ENCODE measurements around the gene WIPF2.

Gene WIPF2

GRCh38 chr17:40309949-40310510 lies 90.9 kb downstream of the WIPF2 start:
- DNase-seq = no peak

GRCh38 chr17:40310882-40311391 lies 91.8 kb downstream of the WIPF2 start:
- intact Hi-C loops (cut with DNase I) = no loop called here
- DNase-seq = peak in 2 of 10 donors; percentile 73

More at GRCh38 chr17:40309949-40310510, 90.9 kb downstream of the WIPF2 start:
- intact Hi-C loops (cut with DNase I) = loop anchor here (10.0 kb wide), 2 partner anchors 105 to 245 kb away; partner anchors contain the start of gene TOP2A

GRCh38 chr17:40311575-40311974 lies 92.5 kb downstream of the WIPF2 start:
- DNase-seq = peak in 2 of 10 donors; percentile 82 to 84
- intact Hi-C loops (cut with DNase I) = no loop called here

- intact Hi-C loops (cut with DNase I) = no loop called here
- peak in 3 of 10 donors; percentile 60 to 86 (median 81) for DNase-seq
Measured at GRCh38 chr17:40312131-40312731, 93.1 kb downstream of the WIPF2 start.

GRCh38 chr17:40312893-40313667 lies 94.0 kb downstream of the WIPF2 start:
- intact Hi-C loops (cut with DNase I) = no loop called here
- DNase-seq = peak in 1 of 10 donors; percentile 69

- DNase-seq = peak in 1 of 10 donors; percentile 62
- intact Hi-C loops (cut with DNase I) = no loop called here
Measured at GRCh38 chr17:40313668-40314583, 94.8 kb downstream of the WIPF2 start.

GRCh38 chr17:40314584-40314956 lies 95.5 kb downstream of the WIPF2 start:
- intact Hi-C loops (cut with DNase I) = no loop called here
- peak in 9 of 10 donors; percentile 36 to 97 (median 78) for DNase-seq

- intact Hi-C loops (cut with DNase I) = no loop called here
Measured at GRCh38 chr17:40315206-40315605, 96.1 kb downstream of the WIPF2 start.

GRCh38 chr17:40315678-40316570 lies 96.8 kb downstream of the WIPF2 start:
- intact Hi-C loops (cut with DNase I) = no loop called here
- DNase-seq = peak in 2 of 10 donors; percentile 11 to 77

More at GRCh38 chr17:40315206-40315605, 96.1 kb downstream of the WIPF2 start:
- no peak for DNase-seq

- DNase-seq = peak in 1 of 10 donors; percentile 84
- intact Hi-C loops (cut with DNase I) = no loop called here
Measured at GRCh38 chr17:40316571-40317344, 97.7 kb downstream of the WIPF2 start.

- DNase-seq = no peak
- intact Hi-C loops (cut with DNase I) = no loop called here
Measured at GRCh38 chr17:40317345-40317873, 98.3 kb downstream of the WIPF2 start.

- intact Hi-C loops (cut with DNase I) = no loop called here
- peak; percentile 83 to 99 (median 94) for DNase-seq
Measured at GRCh38 chr17:40317880-40318829, 99.1 kb downstream of the WIPF2 start.

- peak in 3 of 10 donors; percentile 14 to 69 (median 59) for DNase-seq
- intact Hi-C loops (cut with DNase I) = no loop called here
Measured at GRCh38 chr17:40318830-40319391, 99.8 kb downstream of the WIPF2 start.

- peak in 3 of 10 donors; percentile 13 to 82 (median 61) for DNase-seq
- intact Hi-C loops (cut with DNase I) = no loop called here
Measured at GRCh38 chr17:40319651-40320540, 100.8 kb downstream of the WIPF2 start.

GRCh38 chr17:40320756-40321523 lies 101.8 kb downstream of the WIPF2 start:
- DNase-seq = peak in 4 of 10 donors; percentile 44 to 90 (median 70)
- intact Hi-C loops (cut with DNase I) = no loop called here
